OCI-LY3 (cell line): ENCODE results near the gene ZBTB44.

Experiments
- H2AFZ ChIP-seq: fragments of 200-600, 300-600 bp; shearing (Covaris generic); 2 replicates; pipeline ENCODE4 v1.6.0; 2014; ENCODE audit warnings: antibody characterized with exemption, low read depth, low read length
- H3K27ac ChIP-seq: fragments of 200-600, 300-600 bp; sonication (generic); 2 replicates; pipeline ENCODE4 v1.5.1; 2014; ENCODE audit warnings: mild to moderate bottlenecking, low read length, moderate library complexity, mixed read lengths
- H3K27me3 ChIP-seq: fragments of 200-600, 300-600 bp; sonication (generic); 2 replicates; pipeline ENCODE4 v1.6.1; 2014; ENCODE audit warnings: low read depth, low read length, mixed read lengths
- H3K36me3 ChIP-seq: fragments of 200-600, 300-600 bp; sonication (generic); replicated peaks from 2 replicates; pipeline ENCODE3; 2014; ENCODE audit warnings: low read depth, low read length, mixed read lengths
- H3K4me1 ChIP-seq: fragments of 300-600, 200-600 bp; sonication (generic); 2 replicates; pipeline ENCODE4 v1.6.1; 2014; ENCODE audit warnings: low read length, mixed read lengths
- H3K4me2 ChIP-seq: fragments of 200-600, 300-600 bp; sonication (generic); 2 replicates; pipeline ENCODE4 v1.6.1; 2014; ENCODE audit warnings: low read length, mixed read lengths
- H3K4me3 ChIP-seq: fragments of 300-600, 200-600 bp; sonication (generic); 2 replicates; pipeline ENCODE4 v1.5.1; 2014; ENCODE audit warnings: antibody characterized with exemption, mild to moderate bottlenecking, low read length, moderate library complexity
- H3K79me2 ChIP-seq: fragments of 300-600, 200-600 bp; shearing (Covaris generic); 2 replicates; pipeline ENCODE4 v1.6.1; 2014; ENCODE audit warnings: mild to moderate bottlenecking, low read length, mixed read lengths
- H3K9ac ChIP-seq: fragments of 300-600, 200-600 bp; shearing (Covaris generic); 2 replicates; pipeline ENCODE4 v1.6.0; 2014; ENCODE audit warnings: mild to moderate bottlenecking, low read length, moderate library complexity
- H3K9me3 ChIP-seq: fragments of 200-600, 300-600 bp; shearing (Covaris generic); 2 replicates; pipeline ENCODE4 v1.6.1; 2014; ENCODE audit warnings: low read length, mixed read lengths; ENCODE audit not compliant: insufficient read depth
- H4K20me1 ChIP-seq: fragments of 200-600, 300-600 bp; sonication (generic); 2 replicates; pipeline ENCODE4 v1.6.1; 2016; ENCODE audit warnings: low read length, mixed read lengths; ENCODE audit not compliant: insufficient read depth
- EZH2phosphoT487 ChIP-seq: fragments of 200-600 bp; shearing (Covaris generic); IDR thresholded peaks from 2 replicates; pipeline ENCODE4 v1.6.1; 2018; ENCODE audit warnings: antibody characterized with exemption, mixed run types, low read depth
- TF ChIP-seq, protein P1 (sequence below): fragments of 200-600, 300-600 bp; sonication (generic); IDR thresholded peaks from 2 replicates; pipeline ENCODE4 v1.5.1; 2014; ENCODE audit warnings: antibody characterized with exemption, low read length, low read depth

Gene ZBTB44

DNA sequence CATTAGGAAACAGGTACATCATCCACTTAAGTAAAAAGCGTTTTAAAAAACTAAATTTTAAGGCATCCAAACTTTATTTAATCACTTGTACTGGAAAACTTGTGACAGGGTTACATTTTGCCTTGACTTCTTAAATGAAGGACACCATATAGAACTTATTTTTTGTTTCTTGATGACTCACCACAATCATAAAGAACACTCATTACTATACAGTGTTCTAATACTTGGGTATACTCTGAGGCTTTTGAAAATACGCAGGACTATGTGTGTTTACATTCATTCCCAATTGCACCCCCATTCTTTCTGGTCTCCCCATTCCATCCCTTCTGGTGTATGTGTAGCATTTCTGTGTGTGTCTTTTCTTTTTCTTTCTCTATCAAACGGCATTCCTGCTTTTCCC is 69.9 kb downstream of the ZBTB44 start:
- Histone ChIP-seq H3K4me3 (no peak overlapping the region), H3K9me3 (no peaks in the 10 kb centered on the region), H3K4me1 (peaks cover 21% of the 10 kb centered on the region), H4K20me1 (peaks cover 8% of the 10 kb centered on the region; the same call in 1 of the 2 replicates), H3K36me3 (peaks cover 10% of the 10 kb centered on the region), H2AFZ (no peak overlapping the region), H3K79me2 (peaks cover 34% of the 10 kb centered on the region), H3K4me2 (no peak overlapping the region), H3K9ac (no peak overlapping the region), H3K27ac (no peak overlapping the region), H3K27me3 (no peaks in the 10 kb centered on the region)
- TF ChIP-seq, protein P1, sequence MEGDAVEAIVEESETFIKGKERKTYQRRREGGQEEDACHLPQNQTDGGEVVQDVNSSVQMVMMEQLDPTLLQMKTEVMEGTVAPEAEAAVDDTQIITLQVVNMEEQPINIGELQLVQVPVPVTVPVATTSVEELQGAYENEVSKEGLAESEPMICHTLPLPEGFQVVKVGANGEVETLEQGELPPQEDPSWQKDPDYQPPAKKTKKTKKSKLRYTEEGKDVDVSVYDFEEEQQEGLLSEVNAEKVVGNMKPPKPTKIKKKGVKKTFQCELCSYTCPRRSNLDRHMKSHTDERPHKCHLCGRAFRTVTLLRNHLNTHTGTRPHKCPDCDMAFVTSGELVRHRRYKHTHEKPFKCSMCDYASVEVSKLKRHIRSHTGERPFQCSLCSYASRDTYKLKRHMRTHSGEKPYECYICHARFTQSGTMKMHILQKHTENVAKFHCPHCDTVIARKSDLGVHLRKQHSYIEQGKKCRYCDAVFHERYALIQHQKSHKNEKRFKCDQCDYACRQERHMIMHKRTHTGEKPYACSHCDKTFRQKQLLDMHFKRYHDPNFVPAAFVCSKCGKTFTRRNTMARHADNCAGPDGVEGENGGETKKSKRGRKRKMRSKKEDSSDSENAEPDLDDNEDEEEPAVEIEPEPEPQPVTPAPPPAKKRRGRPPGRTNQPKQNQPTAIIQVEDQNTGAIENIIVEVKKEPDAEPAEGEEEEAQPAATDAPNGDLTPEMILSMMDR, result no peak
- TF ChIP-seq EZH2phosphoT487, result no peak

DNA sequence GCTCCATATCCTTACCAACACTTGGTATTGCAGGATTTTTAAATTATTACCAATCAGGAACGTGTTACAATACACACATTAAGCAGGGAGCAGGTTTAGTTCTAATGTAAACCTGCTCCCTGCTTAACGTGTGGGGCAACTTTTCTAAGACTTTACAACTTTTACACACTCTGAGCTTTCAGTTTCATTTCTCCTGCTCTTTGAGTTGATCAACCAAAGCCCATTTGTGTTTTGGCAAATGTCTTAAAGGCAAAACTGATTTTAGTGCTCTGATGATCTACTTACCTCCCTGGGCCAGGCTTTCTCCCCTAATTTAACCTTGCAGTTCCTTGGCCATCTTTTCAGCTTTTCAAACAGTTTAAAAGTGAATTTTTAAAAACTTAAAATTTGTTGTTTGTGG is 70.9 kb downstream of the ZBTB44 start:
- peaks cover 34% of the 10 kb centered on the region for H3K79me2 ChIP-seq
- TF ChIP-seq, protein P1, result no peak
- H3K36me3 ChIP-seq, result peaks cover 7% of the 10 kb centered on the region
- peaks cover 25% of the 10 kb centered on the region for H3K4me1 ChIP-seq
- peaks cover 8% of the 10 kb centered on the region; the same call in 1 of the 2 replicates for H4K20me1 ChIP-seq
- peak overlapping the region; percentile 59 for H3K27ac ChIP-seq
- H3K4me3 ChIP-seq, result peak overlapping the region; percentile 42
- no peaks in the 10 kb centered on the region for H3K27me3 ChIP-seq
- H3K9me3 ChIP-seq, result no peaks in the 10 kb centered on the region
- peak overlapping the region; percentile 42; the same call in 1 of the 2 replicates for H3K9ac ChIP-seq
- H2AFZ ChIP-seq, result no peak overlapping the region
- H3K4me2 ChIP-seq, result peak overlapping the region; percentile 73

DNA sequence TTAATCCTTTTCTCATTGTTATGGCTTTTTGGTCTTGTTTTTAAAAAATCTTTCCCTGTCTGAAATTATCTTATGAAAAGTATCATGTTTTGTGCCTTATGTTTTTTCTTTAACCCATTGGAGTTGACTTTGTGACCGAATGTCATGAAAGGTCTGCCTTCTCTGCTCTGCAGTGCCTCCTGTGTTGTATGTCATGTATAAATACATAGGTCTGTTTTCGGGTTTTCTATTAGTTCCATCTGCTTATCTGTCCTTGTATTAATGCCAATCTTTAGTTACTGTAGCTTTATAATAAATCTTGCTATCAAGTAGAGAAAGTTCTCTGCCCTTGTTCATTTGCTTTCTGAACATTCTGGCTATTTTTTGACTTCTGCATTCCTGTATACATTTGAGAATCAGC is 73.0 kb downstream of the ZBTB44 start:
- Histone ChIP-seq H3K27ac (no peak overlapping the region), H3K79me2 (peaks cover 28% of the 10 kb centered on the region), H3K4me3 (no peak overlapping the region), H4K20me1 (peaks cover 8% of the 10 kb centered on the region; the same call in 1 of the 2 replicates), H3K27me3 (no peaks in the 10 kb centered on the region), H3K9me3 (no peaks in the 10 kb centered on the region), H2AFZ (no peak overlapping the region), H3K9ac (no peak overlapping the region), H3K4me2 (no peak overlapping the region), H3K4me1 (peaks cover 46% of the 10 kb centered on the region), H3K36me3 (peaks cover 7% of the 10 kb centered on the region)
- no peak for TF ChIP-seq EZH2phosphoT487
- TF ChIP-seq, protein P1, result no peak

DNA sequence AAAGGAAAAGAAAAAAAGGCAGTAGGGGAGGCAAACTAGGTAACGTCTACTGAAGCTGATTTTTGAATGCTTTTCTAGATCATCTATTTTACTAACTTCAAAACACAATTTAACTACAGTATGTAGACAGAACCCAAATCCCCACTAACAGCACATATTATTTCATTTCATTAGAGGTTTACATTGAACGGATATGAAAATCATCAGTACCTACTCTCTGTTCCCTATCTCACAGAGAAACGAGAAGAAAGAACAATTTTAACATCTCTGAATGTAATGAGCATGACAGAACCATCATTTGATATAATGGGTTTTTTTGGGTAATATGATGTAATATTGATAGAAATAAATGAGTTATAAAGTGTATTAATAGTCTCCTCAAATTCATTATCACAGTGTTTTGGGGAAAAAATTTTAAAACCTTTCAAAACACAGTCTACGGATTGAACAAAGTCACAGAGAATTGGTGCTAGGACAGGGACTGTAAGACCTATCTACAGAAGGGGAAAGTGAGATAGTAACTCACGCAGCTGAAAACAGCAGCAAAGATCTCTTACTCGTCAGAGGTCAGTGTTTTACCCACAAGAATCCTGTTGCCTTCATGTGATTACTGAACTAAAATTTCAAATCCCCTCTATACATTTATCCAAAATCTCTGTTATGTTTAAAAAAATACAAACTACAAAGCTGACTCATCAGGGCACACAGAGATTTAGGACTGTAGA is 77.3 kb downstream of the ZBTB44 start:
- peaks cover 38% of the 10 kb centered on the region for H3K4me1 ChIP-seq
- no peaks in the 10 kb centered on the region for H3K79me2 ChIP-seq
- peak overlapping the region; percentile 50 for H3K9ac ChIP-seq
- no peak overlapping the region for H2AFZ ChIP-seq
- TF ChIP-seq EZH2phosphoT487, result no peak
- TF ChIP-seq, protein P1, result no peak
- no peaks in the 10 kb centered on the region for H3K9me3 ChIP-seq
- no peaks in the 10 kb centered on the region for H4K20me1 ChIP-seq
- no peaks in the 10 kb centered on the region for H3K27me3 ChIP-seq
- peak overlapping the region; percentile 79 for H3K4me2 ChIP-seq
- peak overlapping the region; percentile 87 for H3K27ac ChIP-seq
- H3K4me3 ChIP-seq, result peak overlapping the region; percentile 63
- H3K36me3 ChIP-seq, result peaks cover 4% of the 10 kb centered on the region
